ENCODE data around the gene PKD2. TPM values are rescaled to one million over a fixed set of nuclear protein-coding genes. Genes with fewer than 3 reads are reported as not detected.
"Not testable (repeated sequence)": the region's sequence is repeated elsewhere in the genome, so short reads cannot be mapped to it uniquely, and the experiment has no call there.

PKD2 gene
- polyA plus RNA-seq, 1 of the 3 experiments (the other 2 are of a cell fraction): 44.6 TPM

DNA sequence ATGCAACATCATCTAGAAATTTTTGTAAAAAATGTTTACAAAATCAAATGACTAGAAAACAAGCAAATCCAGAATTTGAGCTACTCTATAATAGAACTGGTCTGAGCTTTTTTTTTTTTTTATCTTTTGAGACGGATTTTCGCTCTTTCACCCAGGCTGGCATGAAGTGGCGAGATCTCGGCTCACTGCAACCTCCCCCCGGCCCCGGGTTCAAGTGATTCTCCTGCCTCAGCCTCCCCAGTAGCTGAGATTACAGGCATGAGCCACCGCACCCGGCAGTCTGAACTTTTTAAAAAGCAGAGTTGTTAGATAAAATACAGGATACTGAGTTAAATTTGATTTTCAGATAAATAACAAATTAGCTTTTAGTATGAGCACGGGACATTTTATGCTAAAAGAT, 20.9 kb upstream of the PKD2 start:
- no peak overlapping the region for H2AFZ ChIP-seq (ENCODE audit: low read depth)
- no peaks in the 10 kb centered on the region for H3K9me2 ChIP-seq
- no peaks in the 10 kb centered on the region for H3K36me3 ChIP-seq (replicated peaks in 1 of 2; ENCODE audit: control insufficient read depth in 1 of 2, insufficient read depth in 2 of 2, low read length in 1 of 2)
- DNase-seq: no peak
- CTCF ChIA-PET: interaction anchor here (0.8 to 4.3 kb wide), 16 partner anchors 11 to 307 kb away, joined by 3 to 73 read pairs (median 6); partner anchors contain the start of gene SPP1
- no peak overlapping the region for H3K9ac ChIP-seq
- no peaks in the 10 kb centered on the region for H3K27me3 ChIP-seq (ENCODE audit: insufficient read depth)
- no peak overlapping the region for H3K4me3 ChIP-seq (ENCODE audit: low read depth in 2 of 2, low read length in 1 of 2)
- no peaks in the 10 kb centered on the region for H3F3A ChIP-seq (replicated peaks; ENCODE audit: insufficient read depth)
- no peaks in the 10 kb centered on the region for H4K20me1 ChIP-seq (ENCODE audit: insufficient read depth)
- no peaks in the 10 kb centered on the region for H3K4me1 ChIP-seq (ENCODE audit: control insufficient read depth in 1 of 2, insufficient read depth in 2 of 2, low read depth in 1 of 2, low read length in 1 of 2)
- TF ChIP-seq, protein P1, sequence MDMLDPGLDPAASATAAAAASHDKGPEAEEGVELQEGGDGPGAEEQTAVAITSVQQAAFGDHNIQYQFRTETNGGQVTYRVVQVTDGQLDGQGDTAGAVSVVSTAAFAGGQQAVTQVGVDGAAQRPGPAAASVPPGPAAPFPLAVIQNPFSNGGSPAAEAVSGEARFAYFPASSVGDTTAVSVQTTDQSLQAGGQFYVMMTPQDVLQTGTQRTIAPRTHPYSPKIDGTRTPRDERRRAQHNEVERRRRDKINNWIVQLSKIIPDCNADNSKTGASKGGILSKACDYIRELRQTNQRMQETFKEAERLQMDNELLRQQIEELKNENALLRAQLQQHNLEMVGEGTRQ (IDR thresholded peaks at IDR 0.05; ENCODE audit: borderline replicate concordance, low read depth, low read length): no peak
- TF ChIP-seq, protein P2, sequence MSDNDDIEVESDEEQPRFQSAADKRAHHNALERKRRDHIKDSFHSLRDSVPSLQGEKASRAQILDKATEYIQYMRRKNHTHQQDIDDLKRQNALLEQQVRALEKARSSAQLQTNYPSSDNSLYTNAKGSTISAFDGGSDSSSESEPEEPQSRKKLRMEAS (IDR thresholded peaks at IDR 0.05; ENCODE audit: low read depth): no peak
- no peak for TF ChIP-seq FOXM1 (IDR thresholded peaks at IDR 0.05; ENCODE audit: low read depth)
- TF ChIP-seq TEAD4 (IDR thresholded peaks at IDR 0.05; ENCODE audit: borderline replicate concordance, insufficient read depth): no peak
- no peaks in the 10 kb centered on the region for H3K9me3 ChIP-seq
- WGBS (ENCODE audit: low lambda C conversion rate): 66% methylated on average over 9 of the region's 9 CpGs
- H3K4me2 ChIP-seq: no peak overlapping the region
- POLR2A ChIA-PET: interaction anchor here (0.6 kb wide), 1 partner anchor 441 kb away, joined by 3 read pairs; no protein-coding TSS in a partner anchor
- H3K27ac ChIP-seq (ENCODE audit: low read depth in 2 of 2, low read length in 1 of 2): no peak overlapping the region
- no peaks in the 10 kb centered on the region for H3K79me2 ChIP-seq (ENCODE audit: insufficient read depth)

DNA sequence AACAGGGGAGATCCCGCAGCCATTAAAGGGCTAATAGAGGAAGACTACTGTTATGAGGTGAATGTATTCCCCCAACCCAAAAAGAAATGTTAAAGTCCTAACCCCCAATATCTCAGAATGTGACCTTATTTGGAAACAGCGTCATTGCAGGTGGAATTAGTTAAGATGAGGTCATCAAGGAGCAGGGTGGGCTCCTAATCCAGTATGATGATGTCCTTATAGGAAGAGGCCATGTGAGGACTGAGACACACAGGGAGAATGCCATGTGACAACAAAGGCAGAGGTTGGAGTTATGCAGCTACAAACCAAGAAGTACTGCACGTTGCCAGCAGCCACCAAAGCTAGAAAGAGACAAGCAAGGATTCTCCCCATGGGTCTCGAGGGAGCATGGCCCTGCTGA, 17.7 kb upstream of the PKD2 start:
- H4K20me1 ChIP-seq (ENCODE audit: insufficient read depth): no peaks in the 10 kb centered on the region
- H3K4me2 ChIP-seq: no peak overlapping the region
- no peaks in the 10 kb centered on the region for H3K36me3 ChIP-seq (replicated peaks in 1 of 2; ENCODE audit: control insufficient read depth in 1 of 2, insufficient read depth in 2 of 2, low read length in 1 of 2)
- no peak overlapping the region for H3K9ac ChIP-seq
- H3K27me3 ChIP-seq (ENCODE audit: insufficient read depth): no peaks in the 10 kb centered on the region
- H2AFZ ChIP-seq (ENCODE audit: low read depth): no peak overlapping the region
- CTCF ChIA-PET: interaction anchor here (1.0 to 1.5 kb wide), 2 partner anchors 222 to 310 kb away, joined by 3 read pairs; no protein-coding TSS in a partner anchor
- TF ChIP-seq TCF12 (IDR thresholded peaks at IDR 0.05): no peak
- no peak for TF ChIP-seq TEAD4 (IDR thresholded peaks at IDR 0.05; ENCODE audit: borderline replicate concordance, insufficient read depth)
- TF ChIP-seq POLR2AphosphoS5 (IDR thresholded peaks at IDR 0.05; ENCODE audit: low read depth, low read length): no peak
- TF ChIP-seq RAD21 (IDR thresholded peaks at IDR 0.05; ENCODE audit: low read length): no peak
- TF ChIP-seq FOXM1 (IDR thresholded peaks at IDR 0.05; ENCODE audit: low read depth): no peak
- 78% methylated on average over 4 of the region's 4 CpGs for WGBS (ENCODE audit: low lambda C conversion rate)
- H3K79me2 ChIP-seq (ENCODE audit: insufficient read depth): no peaks in the 10 kb centered on the region
- H3K4me3 ChIP-seq (ENCODE audit: low read depth in 2 of 2, low read length in 1 of 2): no peak overlapping the region
- no peaks in the 10 kb centered on the region for H3K9me3 ChIP-seq
- DNase-seq: no peak
- no peaks in the 10 kb centered on the region for H3F3A ChIP-seq (replicated peaks; ENCODE audit: insufficient read depth)
- H3K9me2 ChIP-seq: no peaks in the 10 kb centered on the region
- H3K4me1 ChIP-seq (ENCODE audit: control insufficient read depth in 1 of 2, insufficient read depth in 2 of 2, low read depth in 1 of 2, low read length in 1 of 2): no peaks in the 10 kb centered on the region
- H3K27ac ChIP-seq (ENCODE audit: low read depth in 2 of 2, low read length in 1 of 2): no peak overlapping the region
- POLR2A ChIA-PET: no interaction called here

DNA sequence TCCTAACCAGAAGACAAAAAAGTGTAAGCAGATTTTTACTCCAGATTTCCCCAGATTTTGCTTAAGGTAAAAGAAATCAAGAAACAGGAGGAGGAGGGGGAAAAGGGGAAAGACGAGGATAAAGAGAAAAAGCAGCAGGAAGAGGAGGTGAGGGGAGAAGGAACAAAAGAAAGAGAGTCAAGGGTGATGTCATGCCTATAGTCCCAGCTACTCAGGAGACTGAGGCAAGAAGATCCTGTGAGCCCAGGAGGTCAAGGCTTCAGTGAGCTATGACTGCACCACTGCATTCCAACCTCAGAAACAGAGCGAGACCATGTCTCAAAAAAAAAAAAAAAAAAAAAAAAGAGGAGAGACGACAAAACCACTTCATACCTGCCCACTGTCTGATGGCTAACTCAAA, 12.0 kb upstream of the PKD2 start:
- ChIA-PET CTCF (interaction anchor here (0.9 to 1.2 kb wide), 2 partner anchors 10 to 22 kb away, joined by 3 read pairs; no protein-coding TSS in a partner anchor), POLR2A (no interaction called here)
- no peak overlapping the region for H2AFZ ChIP-seq (ENCODE audit: low read depth)
- no peaks in the 10 kb centered on the region for H3F3A ChIP-seq (replicated peaks; ENCODE audit: insufficient read depth)
- no peak for DNase-seq
- H3K4me3 ChIP-seq (ENCODE audit: low read depth in 2 of 2, low read length in 1 of 2): no peak overlapping the region
- no peaks in the 10 kb centered on the region for H4K20me1 ChIP-seq (ENCODE audit: insufficient read depth)
- H3K4me2 ChIP-seq: no peak overlapping the region
- H3K36me3 ChIP-seq (replicated peaks in 1 of 2; ENCODE audit: control insufficient read depth in 1 of 2, insufficient read depth in 2 of 2, low read length in 1 of 2): no peaks in the 10 kb centered on the region
- H3K79me2 ChIP-seq (ENCODE audit: insufficient read depth): no peaks in the 10 kb centered on the region
- no peak overlapping the region for H3K9ac ChIP-seq
- no peaks in the 10 kb centered on the region for H3K9me2 ChIP-seq
- H3K9me3 ChIP-seq: no peaks in the 10 kb centered on the region
- H3K4me1 ChIP-seq (ENCODE audit: control insufficient read depth in 1 of 2, insufficient read depth in 2 of 2, low read depth in 1 of 2, low read length in 1 of 2): no peaks in the 10 kb centered on the region
- no peak overlapping the region for H3K27ac ChIP-seq (ENCODE audit: low read depth in 2 of 2, low read length in 1 of 2)
- TF ChIP-seq NFIC (IDR thresholded peaks at IDR 0.05; ENCODE audit: borderline replicate concordance) (no peak), JUND (IDR thresholded peaks at IDR 0.05) (no peak), TCF12 (IDR thresholded peaks at IDR 0.05) (no peak), GATA2 (CRISPR knock-in tag; IDR thresholded peaks at IDR 0.05) (no peak), FOXM1 (IDR thresholded peaks at IDR 0.05; ENCODE audit: low read depth) (no peak), GABPA (IDR thresholded peaks at IDR 0.05; ENCODE audit: low read depth) (no peak), SMC3 (IDR thresholded peaks at IDR 0.05; ENCODE audit: low read depth, low read length) (no peak), SIN3A (IDR thresholded peaks at IDR 0.05; ENCODE audit: borderline replicate concordance, low read depth, low read length) (no peak), MEF2A (IDR thresholded peaks at IDR 0.05; ENCODE audit: borderline replicate concordance, low read depth) (no peak), RCOR1 (IDR thresholded peaks at IDR 0.05; ENCODE audit: low read length) (no peak)
- no peaks in the 10 kb centered on the region for H3K27me3 ChIP-seq (ENCODE audit: insufficient read depth)
- 75% methylated on average over 3 of the region's 3 CpGs for WGBS (ENCODE audit: low lambda C conversion rate)

DNA sequence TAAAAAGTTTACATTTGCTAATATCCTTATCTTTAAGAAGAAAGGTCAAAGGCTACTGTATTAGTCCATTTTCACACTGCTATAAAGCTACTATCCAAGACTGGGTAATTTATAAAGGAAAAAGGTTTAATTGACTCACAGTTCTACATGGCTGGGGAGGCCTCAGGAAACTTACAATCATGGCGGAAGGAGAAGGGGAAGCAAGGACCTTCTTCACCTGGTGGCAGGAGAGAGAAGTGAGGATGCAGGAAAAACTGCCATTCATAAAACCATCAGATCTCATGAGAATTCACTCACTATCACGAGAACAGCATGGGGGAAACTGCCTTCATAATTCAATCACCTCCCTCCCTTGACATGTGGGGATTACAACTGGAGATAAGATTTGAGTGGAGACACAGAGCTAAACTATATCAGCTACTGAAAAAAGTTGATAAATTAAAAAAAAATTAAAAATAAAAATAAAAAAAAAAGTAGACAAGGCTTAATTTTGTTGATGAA, 8.2 kb upstream of the PKD2 start:
- H3K9ac ChIP-seq; H3K4me1 ChIP-seq (ENCODE audit: control insufficient read depth in 1 of 2, insufficient read depth in 2 of 2, low read depth in 1 of 2, low read length in 1 of 2); POLR2A ChIA-PET; H2AFZ ChIP-seq (ENCODE audit: low read depth); H3K9me3 ChIP-seq; H3K27me3 ChIP-seq (ENCODE audit: insufficient read depth); H3K79me2 ChIP-seq (ENCODE audit: insufficient read depth); H3K9me2 ChIP-seq; H3K27ac ChIP-seq (ENCODE audit: low read depth in 2 of 2, low read length in 1 of 2); DNase-seq; H3K4me3 ChIP-seq (ENCODE audit: low read depth in 2 of 2, low read length in 1 of 2); H3K4me2 ChIP-seq; H3K36me3 ChIP-seq (replicated peaks in 1 of 2; ENCODE audit: control insufficient read depth in 1 of 2, insufficient read depth in 2 of 2, low read length in 1 of 2); H3F3A ChIP-seq (replicated peaks; ENCODE audit: insufficient read depth); H4K20me1 ChIP-seq (ENCODE audit: insufficient read depth): not testable (repeated sequence)
- WGBS (ENCODE audit: low lambda C conversion rate): 94% methylated on average over 2 of the region's 2 CpGs
- CTCF ChIA-PET: interaction anchor here (0.5 to 2.5 kb wide), 2 partner anchors 12 to 13 kb away, joined by 3 to 12 read pairs; no protein-coding TSS in a partner anchor

All from SK-N-SH (cell line).